Stimulated activated effector memory CD8-positive, alpha-beta T cell treated with anti-CD3 and anti-CD28 coated beads, Interleukin-12 subunit alpha, Interleukin-12 subunit beta, amount 100 ng/mL, for 72 hours (primary cell): ENCODE data around the gene POU2F3.
A peak's percentile ranks its signal among the peaks of the same experiment; 100 is the strongest.

ENCODE experiments used
- ATAC-seq: fragments of 150-1000 bp; cut with Tn5 transposase; 2 replicates; pipeline ENCODE4 v1.10.0; 2021
- DNase-seq, 2 donors: peaks; one replicate each; pipeline ENCODE4 v3.0.0; 2021 to 2022; ENCODE audit warnings: low spot score in 2 of 2
- H3K27ac Mint-ChIP-seq: one replicate; pipeline ENCODE4 v1.8.0; 2022; ENCODE audit warnings: mild to moderate bottlenecking, mixed read lengths
- H3K36me3 Mint-ChIP-seq: one replicate; pipeline ENCODE4 v1.8.0; 2022; ENCODE audit warnings: mild to moderate bottlenecking, mixed read lengths
- H3K4me1 Mint-ChIP-seq: one replicate; pipeline ENCODE4 v1.8.0; 2022; ENCODE audit warnings: mixed read lengths
- H3K4me3 Mint-ChIP-seq: one replicate; pipeline ENCODE4 v1.8.0; 2022; ENCODE audit warnings: mild to moderate bottlenecking, mixed read lengths
- H3K9me3 Mint-ChIP-seq: one replicate; pipeline ENCODE4 v1.8.0; 2022; ENCODE audit warnings: mixed read lengths

POU2F3 gene

GRCh38 chr11:120318906-120319305, 79.0 kb downstream of the POU2F3 start:
- Mint-ChIP-seq H3K27ac (no peak overlapping the region), H3K36me3 (no peaks in the 10 kb centered on the region), H3K4me3 (no peak overlapping the region), H3K9me3 (no peaks in the 10 kb centered on the region), H3K4me1 (no peaks in the 10 kb centered on the region)
- ATAC-seq, result no peak
- no peak for DNase-seq

- ATAC-seq, result peak; percentile 84
- Mint-ChIP-seq H3K4me1 (peaks cover 5% of the 10 kb centered on the region), H3K9me3 (no peaks in the 10 kb centered on the region), H3K27ac (peak within 1 kb of the TSS; percentile 32), H3K4me3 (peak within 1 kb of the TSS; percentile 60), H3K36me3 (no peaks in the 10 kb centered on the region)
- no peak for DNase-seq
Observed at GRCh38 chr11:120324932-120325810, 85.2 kb downstream of the POU2F3 start, which contains the start of gene TLCD5. Gene TLCD5 (plus strand): TSS chr11:120325299. CDS start chr11:120327442, 2,143 bp downstream.

GRCh38 chr11:120326228-120326627, 86.3 kb downstream of the POU2F3 start:
- ATAC-seq (no peak), DNase-seq (no peak)
- Mint-ChIP-seq H3K9me3 (no peaks in the 10 kb centered on the region), H3K27ac (no peak overlapping the region), H3K4me1 (peaks cover 5% of the 10 kb centered on the region), H3K36me3 (no peaks in the 10 kb centered on the region), H3K4me3 (peak overlapping the region; percentile 60)

GRCh38 chr11:120326845-120327281, 86.9 kb downstream of the POU2F3 start:
- Mint-ChIP-seq H3K36me3 (no peaks in the 10 kb centered on the region), H3K4me1 (peaks cover 5% of the 10 kb centered on the region), H3K9me3 (no peaks in the 10 kb centered on the region), H3K27ac (no peak overlapping the region), H3K4me3 (no peak overlapping the region)
- ATAC-seq, result no peak
- no peak for DNase-seq

- ATAC-seq, result no peak
- Mint-ChIP-seq H3K4me3 (no peak overlapping the region), H3K27ac (no peak overlapping the region), H3K36me3 (no peaks in the 10 kb centered on the region), H3K9me3 (no peaks in the 10 kb centered on the region), H3K4me1 (peaks cover 5% of the 10 kb centered on the region)
- peak in 1 of 2 donors; percentile 30 for DNase-seq
Observed at GRCh38 chr11:120327311-120327710, 87.4 kb downstream of the POU2F3 start.

- Mint-ChIP-seq H3K27ac (no peak overlapping the region), H3K4me1 (peaks cover 4% of the 10 kb centered on the region), H3K9me3 (no peaks in the 10 kb centered on the region), H3K4me3 (no peak overlapping the region), H3K36me3 (no peaks in the 10 kb centered on the region)
- DNase-seq, result no peak
- ATAC-seq, result no peak
Observed at GRCh38 chr11:120329556-120329955, 89.6 kb downstream of the POU2F3 start.

- no peak overlapping the region for H3K27ac Mint-ChIP-seq
- DNase-seq (peak in 1 of 2 donors; percentile 30), ATAC-seq (no peak)
- no peaks in the 10 kb centered on the region for H3K36me3 Mint-ChIP-seq
- H3K4me1 Mint-ChIP-seq, result peaks cover 2% of the 10 kb centered on the region
- no peaks in the 10 kb centered on the region for H3K9me3 Mint-ChIP-seq
- H3K4me3 Mint-ChIP-seq, result no peak overlapping the region
Observed at GRCh38 chr11:120330045-120330444, 90.1 kb downstream of the POU2F3 start.

GRCh38 chr11:120331301-120331996, 91.5 kb downstream of the POU2F3 start:
- Mint-ChIP-seq H3K4me1 (peaks cover 5% of the 10 kb centered on the region), H3K36me3 (no peaks in the 10 kb centered on the region), H3K27ac (no peak overlapping the region), H3K9me3 (no peaks in the 10 kb centered on the region), H3K4me3 (no peak overlapping the region)
- ATAC-seq (no peak), DNase-seq (no peak)

- H3K36me3 Mint-ChIP-seq, result peaks cover 9% of the 10 kb centered on the region
- no peak overlapping the region for H3K27ac Mint-ChIP-seq
- no peaks in the 10 kb centered on the region for H3K9me3 Mint-ChIP-seq
- ATAC-seq (no peak), DNase-seq (no peak)
- peaks cover 18% of the 10 kb centered on the region for H3K4me1 Mint-ChIP-seq
- H3K4me3 Mint-ChIP-seq, result no peak overlapping the region
Observed at GRCh38 chr11:120332822-120333716, 93.1 kb downstream of the POU2F3 start.

- ATAC-seq, result no peak
- H3K9me3 Mint-ChIP-seq, result no peaks in the 10 kb centered on the region
- no peak overlapping the region for H3K4me3 Mint-ChIP-seq
- H3K27ac Mint-ChIP-seq, result no peak overlapping the region
- DNase-seq, result no peak
- H3K36me3 Mint-ChIP-seq, result peaks cover 9% of the 10 kb centered on the region
- H3K4me1 Mint-ChIP-seq, result peaks cover 21% of the 10 kb centered on the region
Observed at GRCh38 chr11:120333801-120334200, 93.9 kb downstream of the POU2F3 start.

GRCh38 chr11:120334332-120334731, 94.4 kb downstream of the POU2F3 start:
- Mint-ChIP-seq H3K4me3 (no peak overlapping the region), H3K36me3 (peaks cover 9% of the 10 kb centered on the region), H3K9me3 (no peaks in the 10 kb centered on the region), H3K27ac (no peak overlapping the region), H3K4me1 (peaks cover 23% of the 10 kb centered on the region)
- DNase-seq, result no peak
- ATAC-seq, result no peak

- no peak overlapping the region for H3K27ac Mint-ChIP-seq
Observed at GRCh38 chr11:120334894-120335462, 95.0 kb downstream of the POU2F3 start.

GRCh38 chr11:120335556-120335907, 95.6 kb downstream of the POU2F3 start:
- no peak overlapping the region for H3K27ac Mint-ChIP-seq
- DNase-seq (peak in 1 of 2 donors; percentile 22), ATAC-seq (peak; percentile 40)
- H3K9me3 Mint-ChIP-seq, result no peaks in the 10 kb centered on the region
- H3K4me1 Mint-ChIP-seq, result peaks cover 35% of the 10 kb centered on the region
- peak overlapping the region; percentile 89 for H3K4me3 Mint-ChIP-seq
- peaks cover 9% of the 10 kb centered on the region for H3K36me3 Mint-ChIP-seq

More at GRCh38 chr11:120334894-120335462, 95.0 kb downstream of the POU2F3 start:
- H3K4me1 Mint-ChIP-seq, result peaks cover 29% of the 10 kb centered on the region
- DNase-seq (peak; percentile 48 to 79), ATAC-seq (no peak)
- H3K9me3 Mint-ChIP-seq, result no peaks in the 10 kb centered on the region
- H3K36me3 Mint-ChIP-seq, result peaks cover 9% of the 10 kb centered on the region
- H3K4me3 Mint-ChIP-seq, result peak overlapping the region; percentile 89

- Mint-ChIP-seq H3K4me3 (peak within 1 kb of the TSS; percentile 89), H3K27ac (peak within 1 kb of the TSS; percentile 90), H3K36me3 (peaks cover 9% of the 10 kb centered on the region), H3K9me3 (no peaks in the 10 kb centered on the region), H3K4me1 (peaks cover 36% of the 10 kb centered on the region)
- DNase-seq, result peak; percentile 70 to 88
- ATAC-seq, result peak; percentile 79
Observed at GRCh38 chr11:120335908-120336640, 96.1 kb downstream of the POU2F3 start, which contains the start of gene ARHGEF12. Gene ARHGEF12 (plus strand): TSS chr11:120336413. CDS start chr11:120337244, 831 bp downstream.
